ENCODE results near the gene SLC66A1. TPM values are rescaled to one million over a fixed set of nuclear protein-coding genes. Genes with fewer than 3 reads are reported as not detected.

The SLC66A1 gene
- total RNA-seq, 1 donor from 2014 or later, result 22.6 TPM

- Mint-ChIP-seq H3K27me3 (ENCODE audit: unreplicated experiment) (peaks cover 9% of the 10 kb centered on the region), H3K9me3 (ENCODE audit: unreplicated experiment) (no peaks in the 10 kb centered on the region), H3K4me1 (ENCODE audit: unreplicated experiment) (no peaks in the 10 kb centered on the region), H3K36me3 (ENCODE audit: low read depth, unreplicated experiment) (peaks cover 13% of the 10 kb centered on the region), H3K27ac (ENCODE audit: unreplicated experiment) (peak overlapping the region; percentile 21), H3K4me3 (ENCODE audit: unreplicated experiment) (no peak overlapping the region)
- no peak for TF ChIP-seq CTCF (IDR thresholded peaks at IDR 0.05; ENCODE audit: unreplicated experiment)
- no peak for DNase-seq (ENCODE audit: low spot score)
Observed at GRCh38 chr1:19339214-19339861, 27.2 kb downstream of the SLC66A1 start.

DNA sequence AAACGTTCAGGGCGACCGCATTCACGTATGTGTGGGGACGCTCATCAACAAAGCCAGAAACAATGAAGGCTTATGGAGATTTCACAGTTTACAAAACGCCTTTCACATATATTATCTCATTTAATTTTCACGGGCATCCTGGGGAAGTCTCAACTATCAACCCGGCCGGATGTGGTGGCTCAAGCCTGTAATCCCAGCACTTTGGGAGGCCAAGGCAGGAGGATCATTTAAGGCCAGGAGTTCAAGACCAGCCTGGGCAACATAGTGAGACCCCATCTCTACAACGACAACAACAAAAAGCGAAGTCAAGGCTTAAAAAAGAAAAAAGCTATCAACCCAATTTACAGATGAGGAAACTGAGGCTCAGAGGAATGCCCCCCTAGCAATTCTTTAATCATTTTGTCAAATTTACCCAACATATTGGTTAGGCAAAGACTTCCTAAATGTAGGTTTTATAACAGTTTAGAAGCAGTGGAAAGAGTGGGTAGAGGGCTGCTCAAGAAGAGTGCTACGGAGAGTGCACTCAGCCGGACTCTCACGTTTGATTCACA lies 28.3 kb downstream of the SLC66A1 start:
- Mint-ChIP-seq H3K36me3 (ENCODE audit: low read depth, unreplicated experiment) (peaks cover 16% of the 10 kb centered on the region), H3K27ac (ENCODE audit: unreplicated experiment) (no peak overlapping the region), H3K4me1 (ENCODE audit: unreplicated experiment) (no peaks in the 10 kb centered on the region), H3K4me3 (ENCODE audit: unreplicated experiment) (peak overlapping the region; percentile 31), H3K9me3 (ENCODE audit: unreplicated experiment) (no peaks in the 10 kb centered on the region), H3K27me3 (ENCODE audit: unreplicated experiment) (peaks cover 9% of the 10 kb centered on the region)
- no peak for DNase-seq (ENCODE audit: low spot score)
- TF ChIP-seq CTCF (IDR thresholded peaks at IDR 0.05; ENCODE audit: unreplicated experiment), result no peak

- Mint-ChIP-seq H3K36me3 (ENCODE audit: low read depth, unreplicated experiment) (peaks cover 22% of the 10 kb centered on the region), H3K4me1 (ENCODE audit: unreplicated experiment) (no peaks in the 10 kb centered on the region), H3K4me3 (ENCODE audit: unreplicated experiment) (peak overlapping the region; percentile 16), H3K27ac (ENCODE audit: unreplicated experiment) (no peak overlapping the region), H3K27me3 (ENCODE audit: unreplicated experiment) (peaks cover 4% of the 10 kb centered on the region), H3K9me3 (ENCODE audit: unreplicated experiment) (no peaks in the 10 kb centered on the region)
- peak; percentile 83 for DNase-seq (ENCODE audit: low spot score)
- TF ChIP-seq CTCF (IDR thresholded peaks at IDR 0.05; ENCODE audit: unreplicated experiment), result peak; percentile 98
Observed at GRCh38 chr1:19341201-19342061, 29.3 kb downstream of the SLC66A1 start.

- no peak for TF ChIP-seq CTCF (IDR thresholded peaks at IDR 0.05; ENCODE audit: unreplicated experiment)
- Mint-ChIP-seq H3K27ac (ENCODE audit: unreplicated experiment) (no peak overlapping the region), H3K4me1 (ENCODE audit: unreplicated experiment) (no peaks in the 10 kb centered on the region), H3K9me3 (ENCODE audit: unreplicated experiment) (no peaks in the 10 kb centered on the region), H3K4me3 (ENCODE audit: unreplicated experiment) (peak overlapping the region; percentile 76), H3K36me3 (ENCODE audit: low read depth, unreplicated experiment) (peaks cover 24% of the 10 kb centered on the region), H3K27me3 (ENCODE audit: unreplicated experiment) (peaks cover 4% of the 10 kb centered on the region)
- no peak for DNase-seq (ENCODE audit: low spot score)
Observed at GRCh38 chr1:19342062-19342750, 30.1 kb downstream of the SLC66A1 start.
